Subcutaneous abdominal adipose tissue (tissue), 5 donors: ENCODE results near the gene LHX3.

Experiments used
- H3K27ac ChIP-seq: one replicate; pipeline ENCODE4 v1.7.0; 2013; ENCODE audit warnings: low read depth, mild to moderate bottlenecking, inconsistent platforms, low read length, moderate library complexity
- H3K27me3 ChIP-seq, 5 donors: one replicate each; pipeline ENCODE4 v1.7.0; 2013; ENCODE audit warnings: low read length in 5 of 5, inconsistent platforms in 1 of 5; ENCODE audit not compliant: control insufficient read depth in 5 of 5, insufficient read depth in 4 of 5
- H3K36me3 ChIP-seq, 5 donors: one replicate each; pipeline ENCODE4 v1.7.0; 2013; ENCODE audit warnings: low read length in 5 of 5; ENCODE audit not compliant: control insufficient read depth in 5 of 5, insufficient read depth in 5 of 5
- H3K4me1 ChIP-seq, 5 donors: one replicate each; pipeline ENCODE4 v1.7.0; 2013; ENCODE audit warnings: low read length in 5 of 5, mild to moderate bottlenecking in 3 of 5, moderate library complexity in 1 of 5; ENCODE audit not compliant: control insufficient read depth in 5 of 5, insufficient read depth in 5 of 5
- H3K4me3 ChIP-seq, 5 donors: one replicate each; pipeline ENCODE4 v1.7.0; 2013; ENCODE audit warnings: low read length in 5 of 5, low read depth in 1 of 5
- H3K9ac ChIP-seq, 5 donors: one replicate each; pipeline ENCODE4 v1.7.0; 2013; ENCODE audit warnings: low read length in 5 of 5, mild to moderate bottlenecking in 4 of 5, moderate library complexity in 3 of 5
- H3K9me3 ChIP-seq, 5 donors: one replicate each; pipeline ENCODE4 v1.7.0; 2013; ENCODE audit warnings: low read length in 5 of 5; ENCODE audit not compliant: control insufficient read depth in 5 of 5
- donor health status: healthy.
- donor health status: healthy.
- donor health status: healthy.
- donor health status: healthy.
- donor health status: healthy.

LHX3 gene

GRCh38 chr9:136178773-136179075, 26.2 kb downstream of the LHX3 start:
- Histone ChIP-seq H3K9ac (no peak overlapping the region), H3K4me1 (no peaks in the 10 kb centered on the region), H3K27ac (no peak overlapping the region)

GRCh38 chr9:136178061-136178772, 26.7 kb downstream of the LHX3 start:
- no peak overlapping the region for H3K27ac ChIP-seq
- peaks cover 14 to 26% (median 21%) of the 10 kb centered on the region in 5 donors for H3K27me3 ChIP-seq
- no peaks in the 10 kb centered on the region for H3K36me3 ChIP-seq

More at GRCh38 chr9:136178773-136179075, 26.2 kb downstream of the LHX3 start:
- no peak overlapping the region for H3K4me3 ChIP-seq
- H3K9me3 ChIP-seq = no peaks in the 10 kb centered on the region
- no peaks in the 10 kb centered on the region for H3K36me3 ChIP-seq
- peaks cover 14 to 27% (median 21%) of the 10 kb centered on the region in 5 donors for H3K27me3 ChIP-seq

GRCh38 chr9:136177224-136177623, 27.7 kb downstream of the LHX3 start:
- Histone ChIP-seq H3K9me3 (no peaks in the 10 kb centered on the region), H3K4me3 (no peak overlapping the region), H3K27ac (no peak overlapping the region), H3K27me3 (peaks cover 17 to 29% (median 21%) of the 10 kb centered on the region in 5 donors), H3K36me3 (no peaks in the 10 kb centered on the region), H3K4me1 (no peaks in the 10 kb centered on the region), H3K9ac (no peak overlapping the region)

More at GRCh38 chr9:136178061-136178772, 26.7 kb downstream of the LHX3 start:
- Histone ChIP-seq H3K9ac (no peak overlapping the region), H3K4me3 (no peak overlapping the region), H3K9me3 (no peaks in the 10 kb centered on the region), H3K4me1 (no peaks in the 10 kb centered on the region)

GRCh38 chr9:136175616-136176197, 29.2 kb downstream of the LHX3 start:
- H3K4me3 ChIP-seq = no peak overlapping the region
- no peaks in the 10 kb centered on the region for H3K36me3 ChIP-seq
- H3K4me1 ChIP-seq = no peaks in the 10 kb centered on the region
- no peak overlapping the region for H3K27ac ChIP-seq
- H3K9ac ChIP-seq = no peak overlapping the region
- H3K27me3 ChIP-seq = peaks cover 32 to 37% (median 35%) of the 10 kb centered on the region in 5 donors
- no peaks in the 10 kb centered on the region for H3K9me3 ChIP-seq

- no peak overlapping the region for H3K9ac ChIP-seq
- peaks cover 38 to 42% (median 41%) of the 10 kb centered on the region in 5 donors for H3K27me3 ChIP-seq
- no peak overlapping the region for H3K27ac ChIP-seq
- no peaks in the 10 kb centered on the region for H3K4me1 ChIP-seq
- no peak overlapping the region for H3K4me3 ChIP-seq
- H3K36me3 ChIP-seq = no peaks in the 10 kb centered on the region
- H3K9me3 ChIP-seq = no peaks in the 10 kb centered on the region
Observed at GRCh38 chr9:136174779-136175615, 29.9 kb downstream of the LHX3 start.

- H3K9ac ChIP-seq = no peak overlapping the region
- no peaks in the 10 kb centered on the region for H3K36me3 ChIP-seq
- no peak overlapping the region for H3K27ac ChIP-seq
- no peaks in the 10 kb centered on the region for H3K4me1 ChIP-seq
- no peak overlapping the region for H3K4me3 ChIP-seq
- H3K9me3 ChIP-seq = no peaks in the 10 kb centered on the region
- peaks cover 40 to 49% (median 47%) of the 10 kb centered on the region in 5 donors for H3K27me3 ChIP-seq
Observed at GRCh38 chr9:136173648-136174290, 31.2 kb downstream of the LHX3 start.

DNA sequence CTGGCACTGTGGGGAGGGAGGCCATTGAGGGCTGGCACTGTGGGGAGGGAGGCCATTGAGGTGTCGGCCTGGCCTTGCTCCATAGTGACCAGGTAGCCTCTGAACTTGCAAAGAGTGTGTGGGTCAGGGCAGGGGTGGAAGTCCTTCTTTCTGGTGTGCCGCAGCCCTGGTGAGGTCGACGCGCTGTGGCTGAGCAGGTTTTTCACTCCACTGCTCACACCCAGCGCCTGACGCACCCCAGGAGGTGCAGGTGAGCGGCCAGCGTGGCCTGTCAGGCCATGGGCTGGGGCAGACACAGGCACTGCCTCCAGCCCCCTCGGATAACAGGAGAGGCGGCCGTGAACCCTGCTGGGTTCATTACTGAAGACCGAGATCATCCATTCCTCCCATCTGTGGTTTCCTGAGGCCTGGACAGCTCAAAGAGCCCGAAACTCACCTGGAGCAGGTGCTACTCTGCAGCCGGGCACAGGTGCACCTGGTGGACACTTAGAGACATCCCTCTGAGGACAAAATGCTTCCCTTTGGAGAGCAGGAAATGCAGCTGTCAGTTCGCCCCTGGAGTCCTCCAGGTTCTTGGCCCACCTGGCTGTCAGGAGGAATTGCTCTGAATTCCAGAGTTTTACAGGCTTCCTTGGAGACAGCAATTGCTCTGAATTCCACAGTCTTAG, 32.4 kb downstream of the LHX3 start:
- Histone ChIP-seq H3K27me3 (peaks cover 36 to 50% (median 43%) of the 10 kb centered on the region in 5 donors), H3K27ac (no peak overlapping the region), H3K4me1 (no peaks in the 10 kb centered on the region), H3K9me3 (no peaks in the 10 kb centered on the region), H3K36me3 (no peaks in the 10 kb centered on the region), H3K9ac (no peak overlapping the region), H3K4me3 (no peak overlapping the region)

GRCh38 chr9:136171801-136172411, 33.0 kb downstream of the LHX3 start:
- Histone ChIP-seq H3K9me3 (no peaks in the 10 kb centered on the region), H3K4me3 (no peak overlapping the region), H3K4me1 (no peaks in the 10 kb centered on the region), H3K27me3 (peaks cover 36 to 47% (median 41%) of the 10 kb centered on the region in 5 donors), H3K36me3 (no peaks in the 10 kb centered on the region), H3K9ac (no peak overlapping the region), H3K27ac (no peak overlapping the region)

- Histone ChIP-seq H3K9me3 (no peaks in the 10 kb centered on the region), H3K9ac (no peak overlapping the region), H3K4me1 (no peaks in the 10 kb centered on the region), H3K27ac (no peak overlapping the region), H3K27me3 (peaks cover 36 to 44% (median 39%) of the 10 kb centered on the region in 5 donors), H3K36me3 (no peaks in the 10 kb centered on the region), H3K4me3 (no peak overlapping the region)
Observed at GRCh38 chr9:136171009-136171800, 33.7 kb downstream of the LHX3 start.
